Measurements from ENCODE around the gene COMTD1. TPM values are rescaled to one million over a fixed set of nuclear protein-coding genes. Genes with fewer than 3 reads are reported as not detected.

Gene COMTD1
- total and polyA plus RNA-seq, 2 of the 8 experiments (the other 6 are each of a cell fraction or from before 2014, with no cell fraction given) = 31.9 to 42.4 TPM

DNA sequence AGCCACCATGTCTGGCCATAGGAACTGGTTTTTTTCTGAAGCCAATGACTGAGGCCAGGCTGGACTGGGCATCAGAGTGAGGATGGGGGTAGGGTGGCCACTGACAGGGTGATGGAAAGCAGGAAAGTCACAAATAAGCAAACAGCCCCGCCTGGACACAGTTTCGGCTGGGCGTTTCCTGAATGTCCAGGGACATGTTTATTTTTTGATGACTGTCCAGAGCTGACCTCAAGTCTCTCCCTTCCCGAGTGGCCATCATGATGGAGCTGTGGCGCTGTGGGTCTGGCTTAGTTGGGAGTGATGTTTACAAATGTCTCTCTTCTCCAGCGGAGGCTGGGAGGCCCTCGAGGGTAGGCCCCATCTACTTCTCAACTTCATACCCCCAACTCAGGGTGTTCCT lies 37.1 kb upstream of the COMTD1 start (continued):
- TF ChIP-seq, protein P1, sequence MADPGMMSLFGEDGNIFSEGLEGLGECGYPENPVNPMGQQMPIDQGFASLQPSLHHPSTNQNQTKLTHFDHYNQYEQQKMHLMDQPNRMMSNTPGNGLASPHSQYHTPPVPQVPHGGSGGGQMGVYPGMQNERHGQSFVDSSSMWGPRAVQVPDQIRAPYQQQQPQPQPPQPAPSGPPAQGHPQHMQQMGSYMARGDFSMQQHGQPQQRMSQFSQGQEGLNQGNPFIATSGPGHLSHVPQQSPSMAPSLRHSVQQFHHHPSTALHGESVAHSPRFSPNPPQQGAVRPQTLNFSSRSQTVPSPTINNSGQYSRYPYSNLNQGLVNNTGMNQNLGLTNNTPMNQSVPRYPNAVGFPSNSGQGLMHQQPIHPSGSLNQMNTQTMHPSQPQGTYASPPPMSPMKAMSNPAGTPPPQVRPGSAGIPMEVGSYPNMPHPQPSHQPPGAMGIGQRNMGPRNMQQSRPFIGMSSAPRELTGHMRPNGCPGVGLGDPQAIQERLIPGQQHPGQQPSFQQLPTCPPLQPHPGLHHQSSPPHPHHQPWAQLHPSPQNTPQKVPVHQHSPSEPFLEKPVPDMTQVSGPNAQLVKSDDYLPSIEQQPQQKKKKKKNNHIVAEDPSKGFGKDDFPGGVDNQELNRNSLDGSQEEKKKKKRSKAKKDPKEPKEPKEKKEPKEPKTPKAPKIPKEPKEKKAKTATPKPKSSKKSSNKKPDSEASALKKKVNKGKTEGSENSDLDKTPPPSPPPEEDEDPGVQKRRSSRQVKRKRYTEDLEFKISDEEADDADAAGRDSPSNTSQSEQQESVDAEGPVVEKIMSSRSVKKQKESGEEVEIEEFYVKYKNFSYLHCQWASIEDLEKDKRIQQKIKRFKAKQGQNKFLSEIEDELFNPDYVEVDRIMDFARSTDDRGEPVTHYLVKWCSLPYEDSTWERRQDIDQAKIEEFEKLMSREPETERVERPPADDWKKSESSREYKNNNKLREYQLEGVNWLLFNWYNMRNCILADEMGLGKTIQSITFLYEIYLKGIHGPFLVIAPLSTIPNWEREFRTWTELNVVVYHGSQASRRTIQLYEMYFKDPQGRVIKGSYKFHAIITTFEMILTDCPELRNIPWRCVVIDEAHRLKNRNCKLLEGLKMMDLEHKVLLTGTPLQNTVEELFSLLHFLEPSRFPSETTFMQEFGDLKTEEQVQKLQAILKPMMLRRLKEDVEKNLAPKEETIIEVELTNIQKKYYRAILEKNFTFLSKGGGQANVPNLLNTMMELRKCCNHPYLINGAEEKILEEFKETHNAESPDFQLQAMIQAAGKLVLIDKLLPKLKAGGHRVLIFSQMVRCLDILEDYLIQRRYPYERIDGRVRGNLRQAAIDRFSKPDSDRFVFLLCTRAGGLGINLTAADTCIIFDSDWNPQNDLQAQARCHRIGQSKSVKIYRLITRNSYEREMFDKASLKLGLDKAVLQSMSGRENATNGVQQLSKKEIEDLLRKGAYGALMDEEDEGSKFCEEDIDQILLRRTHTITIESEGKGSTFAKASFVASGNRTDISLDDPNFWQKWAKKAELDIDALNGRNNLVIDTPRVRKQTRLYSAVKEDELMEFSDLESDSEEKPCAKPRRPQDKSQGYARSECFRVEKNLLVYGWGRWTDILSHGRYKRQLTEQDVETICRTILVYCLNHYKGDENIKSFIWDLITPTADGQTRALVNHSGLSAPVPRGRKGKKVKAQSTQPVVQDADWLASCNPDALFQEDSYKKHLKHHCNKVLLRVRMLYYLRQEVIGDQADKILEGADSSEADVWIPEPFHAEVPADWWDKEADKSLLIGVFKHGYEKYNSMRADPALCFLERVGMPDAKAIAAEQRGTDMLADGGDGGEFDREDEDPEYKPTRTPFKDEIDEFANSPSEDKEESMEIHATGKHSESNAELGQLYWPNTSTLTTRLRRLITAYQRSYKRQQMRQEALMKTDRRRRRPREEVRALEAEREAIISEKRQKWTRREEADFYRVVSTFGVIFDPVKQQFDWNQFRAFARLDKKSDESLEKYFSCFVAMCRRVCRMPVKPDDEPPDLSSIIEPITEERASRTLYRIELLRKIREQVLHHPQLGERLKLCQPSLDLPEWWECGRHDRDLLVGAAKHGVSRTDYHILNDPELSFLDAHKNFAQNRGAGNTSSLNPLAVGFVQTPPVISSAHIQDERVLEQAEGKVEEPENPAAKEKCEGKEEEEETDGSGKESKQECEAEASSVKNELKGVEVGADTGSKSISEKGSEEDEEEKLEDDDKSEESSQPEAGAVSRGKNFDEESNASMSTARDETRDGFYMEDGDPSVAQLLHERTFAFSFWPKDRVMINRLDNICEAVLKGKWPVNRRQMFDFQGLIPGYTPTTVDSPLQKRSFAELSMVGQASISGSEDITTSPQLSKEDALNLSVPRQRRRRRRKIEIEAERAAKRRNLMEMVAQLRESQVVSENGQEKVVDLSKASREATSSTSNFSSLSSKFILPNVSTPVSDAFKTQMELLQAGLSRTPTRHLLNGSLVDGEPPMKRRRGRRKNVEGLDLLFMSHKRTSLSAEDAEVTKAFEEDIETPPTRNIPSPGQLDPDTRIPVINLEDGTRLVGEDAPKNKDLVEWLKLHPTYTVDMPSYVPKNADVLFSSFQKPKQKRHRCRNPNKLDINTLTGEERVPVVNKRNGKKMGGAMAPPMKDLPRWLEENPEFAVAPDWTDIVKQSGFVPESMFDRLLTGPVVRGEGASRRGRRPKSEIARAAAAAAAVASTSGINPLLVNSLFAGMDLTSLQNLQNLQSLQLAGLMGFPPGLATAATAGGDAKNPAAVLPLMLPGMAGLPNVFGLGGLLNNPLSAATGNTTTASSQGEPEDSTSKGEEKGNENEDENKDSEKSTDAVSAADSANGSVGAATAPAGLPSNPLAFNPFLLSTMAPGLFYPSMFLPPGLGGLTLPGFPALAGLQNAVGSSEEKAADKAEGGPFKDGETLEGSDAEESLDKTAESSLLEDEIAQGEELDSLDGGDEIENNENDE (IDR thresholded peaks at IDR 0.05; ENCODE audit: insufficient replicate concordance, low read length) = no peak
- TF ChIP-seq SP4 (IDR thresholded peaks at IDR 0.05; ENCODE audit: low read length) (no peak), TAF7 (optimal IDR thresholded peaks at IDR 0.05; ENCODE audit: borderline replicate concordance, low read depth, low read length) (no peak), HDAC2 (IDR thresholded peaks at IDR 0.05; ENCODE audit: borderline replicate concordance in 1 of 2, low read depth in 2 of 2, low read length in 2 of 2) (no peak), BCL11A (IDR thresholded peaks at IDR 0.05; ENCODE audit: low read depth in 2 of 2, low read length in 2 of 2) (no peak), ZNF274 (IDR thresholded peaks at IDR 0.05; ENCODE audit: borderline replicate concordance, extremely low read depth, low read length) (no peak), BACH1 (IDR thresholded peaks at IDR 0.05; ENCODE audit: low read length) (no peak)
